AG08395 (cell line): ENCODE data around the gene IFFO2.

Experiments
- DNase-seq: peaks from one replicate; pipeline ENCODE4 v3.0.0; 2012; ENCODE audit warnings: mixed read lengths, low spot score

Gene IFFO2

DNA sequence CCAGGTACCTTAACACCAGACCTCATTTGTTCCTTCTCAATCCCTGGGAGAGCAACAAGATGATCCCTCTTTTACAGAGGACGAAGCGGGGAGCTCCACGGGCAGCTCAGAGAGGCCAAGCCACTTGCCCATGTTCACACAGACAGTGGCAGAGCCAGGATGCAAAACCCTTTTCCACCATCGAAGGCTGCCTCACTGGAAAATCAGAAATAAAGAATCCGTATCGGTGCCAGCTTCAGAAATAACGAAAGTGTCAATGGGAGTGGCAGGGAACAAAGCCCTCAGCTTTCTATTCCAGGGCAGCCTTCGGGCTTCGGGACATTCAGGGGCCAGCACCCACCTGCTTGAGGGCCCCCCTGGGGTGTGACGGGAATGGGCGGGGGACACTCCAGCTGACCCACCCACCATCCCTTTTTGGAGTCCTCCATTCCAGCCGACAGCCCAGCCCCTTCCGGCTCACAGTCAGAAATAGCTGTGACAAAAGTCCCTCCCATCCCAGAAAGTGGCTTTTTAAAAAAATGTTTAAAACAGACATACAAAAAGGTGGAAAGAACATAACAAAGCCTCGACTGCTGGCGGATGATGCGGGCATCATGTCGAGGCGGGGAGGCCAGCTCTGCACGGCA, 6.0 kb downstream of the IFFO2 start:
- DNase-seq = no peak

DNA sequence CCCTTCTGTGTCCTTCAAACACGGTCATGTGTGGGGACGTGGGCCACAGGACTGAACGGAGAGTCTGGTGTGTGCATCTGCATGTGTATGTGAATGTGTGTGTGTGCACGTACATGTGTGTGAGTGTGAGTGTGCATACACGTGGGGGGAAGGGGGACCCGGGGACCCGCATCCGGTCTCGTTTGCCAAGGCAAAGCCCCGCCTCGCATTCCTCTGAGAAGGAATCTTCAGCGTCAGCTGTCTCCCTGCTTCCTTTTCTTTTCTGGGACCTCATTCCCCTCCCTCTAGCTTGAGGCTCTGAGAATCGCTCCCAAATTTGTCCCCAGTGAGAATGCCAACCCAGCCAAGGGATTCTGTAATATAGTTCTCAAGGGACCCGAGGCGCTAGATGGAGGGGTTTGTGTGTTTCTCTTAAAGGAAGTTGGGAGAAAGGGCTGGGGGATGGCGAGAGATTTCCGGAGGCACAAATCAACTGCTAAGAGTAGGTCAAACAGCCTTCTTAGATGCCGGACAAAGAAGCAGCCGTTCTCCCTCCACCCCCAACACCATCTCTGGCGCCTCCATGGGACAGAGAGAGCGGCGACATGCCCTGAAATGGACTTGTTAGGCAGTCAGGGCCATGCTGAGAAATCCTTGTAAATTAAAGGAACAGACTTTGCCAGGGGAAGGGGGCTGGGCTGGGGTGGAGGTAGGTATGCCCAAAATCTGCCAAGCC, 6.6 kb downstream of the IFFO2 start:
- DNase-seq = peak; percentile 61

DNA sequence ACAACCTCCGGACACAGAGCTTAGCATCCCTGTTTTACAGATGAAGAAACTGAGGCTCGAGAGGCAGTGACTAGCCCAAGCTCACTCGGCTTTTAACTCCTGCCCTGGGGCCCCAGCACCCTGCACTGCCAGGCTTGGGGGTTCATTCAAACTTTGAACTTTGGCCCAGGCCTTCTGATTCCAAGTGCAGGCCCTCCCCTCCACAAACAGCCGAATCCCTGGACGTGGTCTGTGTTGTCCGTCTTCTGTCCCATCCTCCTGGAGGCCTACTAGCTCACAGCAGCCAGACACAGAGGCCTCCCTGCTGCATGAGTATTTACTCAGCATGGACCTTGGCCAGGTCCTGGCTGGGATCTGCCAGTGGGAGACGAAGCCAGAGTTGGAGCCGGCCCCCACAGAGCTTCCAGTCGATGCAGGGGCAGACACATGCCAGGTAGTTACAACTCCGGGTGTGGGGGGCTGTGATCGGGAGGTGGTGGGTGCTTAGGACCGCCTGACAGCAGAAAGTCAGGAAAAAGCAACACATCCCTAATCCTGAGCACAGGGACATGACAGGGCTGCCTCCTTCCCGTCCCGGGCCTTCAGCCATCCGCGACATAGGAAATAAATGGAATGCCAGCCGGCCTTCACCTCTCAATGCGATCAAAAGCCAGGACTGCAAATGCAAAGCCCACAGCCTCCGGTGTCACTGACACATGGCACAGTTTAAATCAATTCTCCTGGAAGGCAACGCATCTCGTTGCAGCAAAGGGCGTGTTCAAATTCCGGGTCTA, 7.4 kb downstream of the IFFO2 start:
- peak; percentile 79 for DNase-seq

DNA sequence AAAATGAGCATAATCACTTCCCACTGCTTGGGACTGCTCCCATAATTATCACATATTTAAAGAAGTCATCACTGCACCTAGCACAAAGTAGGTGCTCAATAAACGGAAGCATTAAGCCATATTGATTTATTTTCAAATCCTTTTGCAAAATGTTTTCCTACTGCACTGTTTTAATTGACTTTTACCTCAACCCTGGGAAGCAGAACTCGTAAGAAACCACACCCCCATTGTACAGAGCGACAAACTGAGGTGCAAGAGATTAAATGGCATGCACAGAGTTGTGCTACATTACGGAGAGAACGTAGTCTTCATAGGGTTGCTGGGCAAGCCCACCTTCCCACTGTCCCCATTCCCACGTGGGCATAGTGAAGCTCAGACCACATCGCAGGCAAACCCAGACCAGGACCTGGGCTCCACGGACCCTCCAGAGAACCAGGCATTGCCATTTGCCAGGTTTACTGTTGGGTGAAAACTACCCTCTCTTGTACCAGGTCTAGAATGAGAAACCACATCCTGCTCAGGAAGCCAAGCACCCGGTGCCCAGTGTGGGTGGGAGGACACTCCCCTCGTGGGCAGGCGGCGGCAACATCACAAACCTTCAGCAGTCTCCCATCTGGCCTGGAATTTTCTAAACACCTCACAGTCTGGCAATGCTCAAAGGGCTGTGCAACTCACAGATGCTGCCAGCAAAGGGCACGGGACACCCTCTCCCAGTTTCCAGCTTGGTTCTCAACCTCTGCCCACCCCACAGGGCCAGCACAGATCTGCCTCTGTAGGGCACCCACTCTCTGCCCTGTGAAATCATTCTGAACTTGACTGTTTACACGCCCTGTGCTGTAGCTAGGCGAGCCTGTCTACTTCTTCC, 8.2 kb downstream of the IFFO2 start:
- no peak for DNase-seq

DNA sequence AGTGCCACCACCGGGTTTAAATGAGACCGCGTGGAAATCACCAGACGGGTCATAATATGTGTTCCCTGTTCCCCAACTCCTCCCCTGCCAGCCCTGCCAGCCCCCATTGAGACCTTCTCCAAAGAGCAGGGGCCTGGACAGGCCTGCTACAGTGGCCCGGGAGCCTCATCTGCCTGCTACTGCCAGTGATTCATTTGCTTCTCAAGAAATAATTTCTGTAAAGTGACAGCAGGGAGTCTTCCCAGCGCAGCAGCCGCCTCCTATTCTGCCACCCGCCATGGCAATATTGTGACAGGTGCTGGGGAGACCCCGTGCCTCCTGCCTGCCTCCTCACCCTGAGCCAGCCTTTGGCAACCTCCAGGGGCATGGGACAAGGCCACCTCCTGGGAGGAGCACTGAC, 8.9 kb downstream of the IFFO2 start:
- DNase-seq = no peak

DNA sequence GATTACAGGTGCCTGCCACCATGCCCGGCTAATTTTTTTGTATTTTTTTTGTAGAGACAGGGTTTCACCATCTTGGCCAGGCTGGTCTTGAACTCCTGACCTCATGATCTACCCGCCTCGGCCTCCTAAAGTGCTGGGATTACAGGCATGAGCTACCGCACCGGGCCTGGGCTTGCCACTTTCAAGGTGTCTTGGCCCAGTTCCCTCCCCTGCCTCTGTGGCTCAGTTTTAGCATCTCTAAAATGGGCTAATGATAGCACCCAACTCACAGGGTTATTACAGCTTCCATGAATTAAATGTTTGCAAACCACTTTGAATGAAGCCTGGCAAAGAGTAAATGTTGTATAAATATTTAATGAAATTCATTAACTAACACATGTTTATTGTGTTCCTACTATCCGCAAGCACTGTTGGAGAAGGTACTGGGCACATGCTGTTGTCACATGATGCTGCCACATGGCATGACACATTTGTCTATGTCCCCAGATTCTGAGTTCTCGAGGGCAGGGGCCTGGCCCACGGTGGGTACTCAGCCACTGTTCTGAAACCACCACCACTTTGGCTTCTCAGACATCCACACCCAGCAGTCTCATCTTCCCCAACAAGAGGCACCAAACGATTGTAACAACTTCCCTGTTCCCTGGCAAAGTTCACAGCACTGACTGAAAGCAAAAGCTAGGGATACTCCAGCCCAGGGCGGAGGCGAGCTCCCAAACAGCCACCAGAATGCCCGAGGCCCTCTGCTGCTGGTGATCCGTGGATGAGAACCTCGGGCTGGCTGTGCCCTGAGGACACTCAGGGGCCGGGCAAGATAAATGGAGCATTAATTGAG, 9.7 kb downstream of the IFFO2 start:
- no peak for DNase-seq

DNA sequence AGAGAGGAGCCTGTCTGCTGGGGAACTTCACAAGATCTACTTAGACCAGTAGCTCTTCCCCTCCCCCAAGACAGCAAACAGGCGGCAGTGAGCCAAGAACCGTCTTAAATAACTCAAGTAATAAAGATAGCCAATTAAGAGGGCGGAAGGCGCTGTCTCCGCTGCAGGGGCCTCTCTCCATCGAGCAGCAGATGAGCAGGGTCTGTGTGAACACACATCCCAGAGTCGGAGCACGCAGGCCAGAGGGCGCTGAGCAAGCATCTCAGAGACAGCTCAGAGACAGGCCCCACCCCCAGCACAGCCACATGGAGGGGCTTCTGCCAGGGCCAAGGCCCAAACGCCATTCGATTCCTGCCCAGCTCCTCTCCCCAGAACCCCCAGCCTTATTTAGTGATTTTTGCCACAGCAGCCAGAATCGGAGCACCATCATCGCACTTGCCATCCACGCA, 11.1 kb downstream of the IFFO2 start:
- no peak for DNase-seq

DNA sequence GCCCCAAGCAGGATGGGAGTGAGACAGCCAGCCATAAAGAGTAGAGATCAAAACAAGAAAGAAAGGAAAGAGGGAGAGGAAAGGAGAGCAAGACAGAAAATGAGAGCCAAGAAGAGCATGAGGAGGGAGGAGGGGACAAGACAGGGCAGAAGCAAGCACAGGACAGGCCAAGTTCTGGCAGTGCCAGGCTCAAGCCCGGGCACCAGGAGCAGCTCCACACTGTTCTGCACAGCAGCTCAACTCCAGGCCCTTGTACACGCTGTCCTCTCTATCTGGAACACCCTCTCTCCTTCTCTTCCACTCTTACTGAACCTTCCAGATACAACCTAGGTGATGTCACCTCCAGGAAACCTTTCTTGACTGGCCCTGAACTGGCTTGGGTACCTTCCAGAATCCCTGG, 11.7 kb downstream of the IFFO2 start:
- DNase-seq = no peak

DNA sequence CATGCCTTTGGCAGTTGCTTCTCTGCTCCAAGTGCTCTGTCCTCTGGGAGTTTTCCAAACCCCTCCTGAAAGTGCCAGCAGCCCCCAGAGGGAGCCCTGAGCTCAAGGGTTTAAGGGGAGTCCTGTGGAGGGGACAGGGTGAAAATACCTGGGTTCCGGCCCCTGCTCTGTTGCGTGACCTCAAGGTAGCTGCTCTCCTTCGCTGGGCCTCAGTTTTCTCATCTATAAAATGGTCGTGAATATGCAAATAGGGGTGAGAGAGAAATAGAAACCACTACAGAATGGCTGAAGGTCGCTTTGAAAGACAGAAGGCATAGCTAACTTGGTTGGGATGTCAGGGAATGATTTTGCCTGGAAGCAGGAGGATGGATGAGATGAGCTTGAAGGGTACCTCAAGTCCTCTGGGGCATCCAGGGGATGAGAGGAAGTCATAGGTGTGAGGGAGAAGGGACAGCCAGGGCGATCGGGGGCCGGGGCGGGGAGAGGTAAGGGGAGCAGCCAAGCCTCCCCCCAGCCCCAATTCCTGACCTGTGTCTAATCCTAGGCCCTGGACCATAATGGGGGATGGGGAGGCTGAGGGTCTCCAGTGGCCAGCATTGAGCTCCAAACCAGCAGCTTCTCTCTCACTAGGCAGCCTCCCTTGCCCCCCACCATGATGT, 12.4 kb downstream of the IFFO2 start:
- DNase-seq = no peak

DNA sequence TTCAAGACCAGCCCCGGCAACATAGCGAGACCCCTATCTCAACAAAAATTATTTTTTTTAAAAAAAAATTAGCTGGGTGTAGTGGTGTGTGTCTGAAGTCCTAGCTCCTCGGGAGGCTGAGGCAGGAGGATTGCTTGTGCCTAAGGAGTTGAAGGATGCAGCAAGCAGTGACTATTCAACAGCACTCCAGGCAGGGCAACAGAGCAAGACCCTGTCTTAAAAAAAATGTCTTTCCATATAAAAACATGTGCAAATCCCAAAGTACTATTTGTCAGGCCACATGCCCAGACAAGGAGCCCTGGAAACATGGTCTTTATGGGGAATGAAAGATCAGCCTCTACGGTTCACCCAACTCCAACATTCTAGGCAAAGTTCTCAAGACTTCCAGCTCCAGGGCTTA, 13.3 kb downstream of the IFFO2 start:
- no peak for DNase-seq

DNA sequence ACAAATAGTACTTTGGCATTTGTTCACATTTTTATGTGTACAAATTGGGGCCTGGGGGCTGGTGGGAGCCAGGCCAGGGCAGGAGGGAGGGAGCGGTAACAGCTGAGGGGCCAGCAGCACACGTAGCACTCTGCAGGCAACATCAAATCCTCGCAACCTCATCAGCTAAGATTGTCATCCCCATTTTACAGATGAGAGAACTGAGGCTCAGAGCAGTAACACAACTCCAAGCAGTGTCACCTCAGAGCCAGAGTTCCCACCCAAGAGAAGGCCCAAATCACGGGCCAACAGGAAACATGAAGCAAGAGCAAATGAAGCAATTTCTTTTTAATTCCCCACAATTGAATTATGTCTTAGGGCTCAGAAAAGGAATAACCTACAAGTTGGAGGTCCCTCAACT, 14.1 kb downstream of the IFFO2 start:
- DNase-seq = no peak

DNA sequence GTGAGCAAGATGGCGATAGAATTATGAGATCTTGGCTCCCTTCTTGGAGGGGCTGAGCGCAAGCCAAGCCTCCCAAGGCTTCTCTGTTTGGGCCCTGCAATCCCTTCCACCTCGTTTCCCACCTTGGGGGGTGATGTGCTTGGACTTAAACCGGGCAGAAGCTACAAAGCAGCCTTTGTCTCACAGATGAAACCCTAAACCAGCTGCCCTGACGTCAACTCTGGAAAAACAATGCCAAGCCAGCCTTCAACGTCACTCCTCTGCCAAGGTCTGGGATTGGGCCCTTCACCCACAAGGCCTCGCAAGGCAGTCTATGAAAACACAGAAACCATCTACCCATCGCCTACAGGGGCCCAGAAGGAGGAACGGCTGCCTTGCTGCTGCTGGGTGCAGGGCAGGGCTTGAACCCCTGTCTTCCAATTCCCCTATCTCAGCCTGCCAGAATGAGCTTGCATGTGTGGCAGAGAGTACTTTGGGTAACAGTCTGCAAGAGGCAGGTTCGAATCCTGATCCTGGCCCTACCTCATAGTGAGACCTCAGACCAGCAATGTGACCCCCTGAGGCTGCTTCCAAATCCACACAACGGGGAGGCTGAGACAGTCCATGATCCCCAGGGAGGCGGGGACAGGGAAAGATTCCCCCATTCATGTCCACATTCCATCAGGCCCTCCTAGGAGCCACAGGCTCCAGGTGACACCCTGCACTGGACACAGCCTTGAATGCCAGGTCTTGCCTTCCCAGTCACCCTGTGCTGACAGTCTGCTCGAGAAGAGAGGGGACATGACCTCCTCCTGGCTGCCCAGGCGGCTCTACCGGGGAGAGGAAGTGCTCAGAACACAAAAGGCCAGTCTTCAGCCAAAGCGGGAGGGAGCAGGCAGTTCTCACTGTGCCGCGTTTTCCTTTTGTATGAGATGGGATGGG, 15.0 kb downstream of the IFFO2 start:
- DNase-seq = no peak

DNA sequence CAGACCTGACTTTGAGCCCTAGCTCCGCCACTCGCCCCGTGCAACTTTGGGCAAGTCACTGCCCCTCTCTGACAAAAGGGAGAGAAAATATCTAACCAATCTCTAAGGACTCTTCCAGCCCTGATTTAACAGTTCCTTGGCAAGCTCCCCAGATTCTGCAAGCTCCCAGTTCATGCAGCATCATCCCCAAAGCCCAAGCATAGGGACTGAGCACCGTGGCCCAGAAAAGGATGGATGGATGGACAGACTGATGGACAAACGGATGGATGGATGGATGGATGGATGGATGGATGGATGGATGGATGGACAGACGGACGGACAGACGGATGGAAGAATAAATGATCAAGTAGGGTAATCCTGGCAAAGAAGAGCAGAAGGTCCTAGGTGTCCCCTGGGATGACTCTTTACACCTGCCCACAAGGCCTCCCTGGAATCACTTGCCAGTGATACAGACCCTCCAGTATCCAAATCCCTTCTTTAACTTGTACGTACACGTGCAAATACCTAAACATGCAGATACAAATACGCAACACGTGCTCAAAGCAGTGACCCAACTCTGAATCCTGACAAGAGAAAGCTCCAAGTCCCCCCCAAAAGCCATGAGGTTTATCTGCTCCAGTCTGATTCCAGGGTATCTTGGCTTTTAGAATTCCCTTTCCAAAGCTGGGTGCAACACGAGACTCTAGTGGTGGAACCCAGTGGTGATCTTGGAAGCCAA, 16.0 kb downstream of the IFFO2 start:
- DNase-seq = no peak

DNA sequence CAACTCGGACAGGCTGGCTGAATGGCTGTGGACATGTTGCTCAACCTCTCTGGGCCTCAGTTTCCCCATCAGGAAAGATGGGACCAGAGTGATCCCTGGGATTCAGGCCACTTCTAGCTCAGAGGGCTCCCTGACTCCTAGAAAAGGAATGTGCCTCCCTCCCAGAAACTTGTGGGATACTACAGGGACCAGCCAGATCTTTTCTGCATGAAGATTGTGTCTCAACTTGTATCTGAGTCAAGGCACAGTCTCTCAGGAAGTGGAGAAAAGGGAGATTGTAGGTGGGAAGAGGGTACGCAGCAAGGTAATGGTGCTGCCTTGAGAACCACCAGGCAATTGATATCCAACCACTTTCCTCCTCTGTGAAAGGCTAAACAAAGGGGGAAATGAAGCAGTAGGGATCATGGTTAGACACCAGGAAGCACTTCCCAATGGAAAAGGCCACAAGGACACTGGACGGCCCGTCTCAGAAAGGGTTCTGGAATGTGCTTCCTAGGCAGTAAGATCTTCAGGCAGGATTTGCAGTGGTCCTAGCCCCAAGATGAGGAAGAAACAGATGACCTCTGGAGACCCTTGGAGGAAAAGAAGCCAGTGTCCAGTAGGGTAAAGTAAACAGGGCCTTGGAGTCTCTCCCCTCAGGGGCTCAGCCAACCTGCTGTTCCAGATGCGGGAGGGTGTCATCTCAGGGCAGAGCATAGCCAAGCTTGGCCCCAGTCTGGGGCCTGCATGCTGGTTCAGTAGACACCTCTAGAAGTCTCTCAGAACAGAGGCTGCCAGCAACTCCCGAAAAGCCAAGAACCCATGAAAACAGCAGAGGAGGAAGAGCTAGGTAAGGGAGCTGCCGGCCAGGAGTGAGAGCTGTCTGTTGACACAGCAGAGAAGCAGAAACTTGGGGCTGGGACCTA, 16.8 kb downstream of the IFFO2 start:
- peak; percentile 78 for DNase-seq

DNA sequence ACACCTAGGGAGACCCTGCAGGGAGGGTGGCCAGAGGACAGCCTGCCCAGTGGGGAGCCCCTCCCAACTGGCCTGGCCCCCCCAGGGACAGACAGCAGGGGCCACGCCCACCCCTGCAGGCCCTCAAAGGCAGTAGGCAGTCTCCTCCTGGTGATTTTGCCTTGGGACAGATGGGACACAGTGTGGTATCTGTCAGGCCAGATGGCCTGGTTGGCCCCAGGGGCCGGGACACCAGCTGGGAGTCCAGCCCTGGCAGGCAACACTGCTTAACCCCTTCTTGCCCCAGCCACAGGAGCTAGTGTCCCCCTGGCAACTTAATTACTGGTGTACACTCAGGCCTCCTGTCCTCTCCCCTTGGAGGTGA, 17.8 kb downstream of the IFFO2 start:
- no peak for DNase-seq

DNA sequence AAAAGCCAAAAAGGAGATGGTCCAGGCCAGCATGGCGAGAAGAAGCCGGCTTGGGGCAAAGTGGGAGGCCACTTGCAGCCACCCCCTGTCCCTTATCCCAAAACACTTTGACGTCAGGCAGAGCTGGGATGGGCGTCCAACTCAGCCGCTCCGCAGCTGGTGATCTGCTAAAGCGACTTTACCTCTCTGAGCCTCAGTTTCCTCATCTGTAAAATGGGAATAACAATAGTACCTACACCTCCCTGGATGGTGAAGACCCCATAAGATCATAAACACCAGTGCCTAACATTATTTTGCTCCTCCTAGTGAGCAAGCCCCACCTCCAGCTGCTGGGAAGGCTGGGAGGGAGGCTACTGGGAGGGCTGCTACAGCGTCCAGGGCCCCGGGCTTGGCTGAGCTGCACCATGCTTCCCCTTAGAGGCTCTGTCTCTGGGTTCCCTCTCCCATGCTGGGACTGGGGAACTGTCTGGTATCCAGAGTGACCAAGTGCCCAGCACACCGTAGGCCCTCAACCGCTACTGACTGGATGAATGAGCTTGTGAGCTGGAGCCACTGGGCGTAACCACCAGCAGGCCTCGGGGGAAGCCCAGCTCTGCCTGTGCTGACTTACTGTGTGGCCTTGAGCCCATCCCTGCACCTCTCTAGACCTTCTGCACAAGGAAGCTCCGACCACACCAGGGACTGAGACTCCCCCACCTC, 18.3 kb downstream of the IFFO2 start:
- no peak for DNase-seq

DNA sequence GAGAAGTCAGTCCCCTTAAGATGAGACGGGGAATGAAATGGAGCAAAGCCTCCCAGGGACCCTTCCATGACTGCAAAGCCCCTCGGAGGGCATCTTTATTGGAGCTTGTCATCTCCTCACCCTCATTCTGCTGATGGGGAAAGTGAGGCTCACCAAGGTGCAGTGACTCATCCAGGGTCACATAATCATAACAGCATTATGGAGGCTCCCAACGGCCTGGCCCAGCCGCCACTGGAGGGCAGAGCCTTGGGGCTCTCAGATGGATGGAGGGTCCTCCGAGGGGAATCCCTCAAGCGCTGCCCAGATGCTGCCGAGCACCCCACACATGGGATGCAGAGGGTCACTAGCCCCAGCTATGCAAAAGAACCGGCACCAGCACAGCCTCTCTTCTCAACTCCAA, 18.9 kb downstream of the IFFO2 start:
- DNase-seq = no peak
